ENCODE measurements around the gene PRR16.
"Not testable (repeated sequence)": the region's sequence is repeated elsewhere in the genome, so short reads cannot be mapped to it uniquely, and the experiment has no call there.

Gene PRR16

DNA sequence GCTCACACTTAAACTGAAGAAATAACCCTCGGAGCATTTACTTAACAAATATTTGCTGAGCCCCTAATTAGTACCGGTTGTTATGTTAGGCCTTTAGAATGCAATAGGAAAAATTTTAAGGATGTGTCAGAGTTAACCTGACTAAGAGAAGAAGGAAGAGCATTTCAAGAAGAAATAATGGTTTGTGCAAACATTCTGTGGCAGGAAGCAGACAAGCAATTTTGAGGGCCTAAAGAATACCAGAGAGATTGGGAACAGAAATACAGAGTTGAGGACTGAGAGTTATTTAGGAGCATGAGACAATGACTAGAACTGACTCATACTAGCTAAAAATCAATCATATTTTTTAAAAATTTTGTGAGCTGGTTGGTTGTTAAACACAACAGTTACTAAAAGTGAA is 218.8 kb downstream of the PRR16 start:
- FAIRE-seq = no peak

DNA sequence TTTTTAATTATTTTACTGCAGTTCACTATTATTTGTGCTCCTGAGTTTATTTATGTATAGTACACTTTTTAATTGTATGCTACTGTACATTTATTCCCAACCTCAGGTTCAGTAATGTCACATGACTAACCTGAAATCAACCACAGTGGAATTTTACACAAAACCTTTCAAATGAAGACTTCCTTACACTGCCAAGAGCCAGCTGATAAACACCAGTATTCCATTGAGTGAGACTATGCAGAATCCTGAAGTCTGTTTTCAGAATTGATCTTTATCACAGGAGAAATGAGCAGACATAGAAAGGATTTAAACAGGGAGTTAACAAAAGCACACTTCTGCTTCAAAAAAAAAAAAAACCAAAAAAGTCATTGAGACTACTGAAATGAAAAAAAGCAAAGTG is 219.5 kb downstream of the PRR16 start:
- no peak for FAIRE-seq

DNA sequence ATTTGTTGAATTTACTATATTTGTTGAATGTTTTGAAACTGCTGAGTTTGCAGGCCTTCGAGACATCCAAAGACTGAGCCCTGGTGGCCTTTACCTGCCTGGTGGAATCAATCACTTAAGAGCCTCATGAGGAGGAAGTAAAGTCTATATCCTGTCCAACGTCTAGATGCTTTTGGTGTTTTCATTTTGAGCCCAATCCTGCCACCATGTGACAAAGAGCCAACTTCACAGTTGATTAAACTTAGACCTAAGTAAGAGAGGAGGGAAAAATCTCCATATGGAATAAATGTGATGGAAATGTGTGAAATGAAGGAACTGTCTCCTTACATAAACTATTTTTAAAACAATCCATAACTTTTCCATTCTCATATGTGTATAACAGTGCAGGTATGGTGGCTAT is 220.1 kb downstream of the PRR16 start:
- no peak for FAIRE-seq

DNA sequence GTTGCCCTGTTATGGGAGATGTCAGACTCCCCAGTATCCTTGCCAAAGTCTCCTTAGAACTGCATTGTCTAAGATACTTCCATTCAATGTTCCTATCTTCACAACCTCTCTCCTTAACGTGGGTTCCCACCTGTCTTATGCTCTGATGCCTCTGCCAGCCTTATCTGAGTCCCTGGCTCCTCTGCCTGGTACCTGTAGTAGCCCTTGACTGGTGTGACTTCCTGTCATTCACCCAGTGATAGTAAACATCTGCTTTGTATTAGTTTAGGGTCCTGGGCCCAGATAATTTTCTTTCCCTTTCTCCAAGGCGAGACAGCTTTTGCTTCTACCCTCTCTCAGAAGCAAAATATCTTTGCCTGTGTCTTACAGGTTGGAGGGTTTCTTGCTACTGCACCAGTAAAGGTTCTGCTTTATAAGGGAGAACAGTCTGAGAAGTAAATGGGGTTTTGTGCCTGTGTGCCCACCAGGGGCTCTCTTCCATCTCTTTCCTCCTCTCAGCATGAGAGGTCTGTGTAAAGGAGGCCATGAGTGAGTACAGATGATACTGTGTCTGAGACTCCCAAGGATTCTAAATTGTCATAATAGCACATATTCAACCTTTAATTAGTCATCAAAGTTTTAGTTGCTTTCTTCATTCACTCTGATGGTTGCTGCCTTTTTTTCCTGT is 220.8 kb downstream of the PRR16 start:
- FAIRE-seq = no peak

DNA sequence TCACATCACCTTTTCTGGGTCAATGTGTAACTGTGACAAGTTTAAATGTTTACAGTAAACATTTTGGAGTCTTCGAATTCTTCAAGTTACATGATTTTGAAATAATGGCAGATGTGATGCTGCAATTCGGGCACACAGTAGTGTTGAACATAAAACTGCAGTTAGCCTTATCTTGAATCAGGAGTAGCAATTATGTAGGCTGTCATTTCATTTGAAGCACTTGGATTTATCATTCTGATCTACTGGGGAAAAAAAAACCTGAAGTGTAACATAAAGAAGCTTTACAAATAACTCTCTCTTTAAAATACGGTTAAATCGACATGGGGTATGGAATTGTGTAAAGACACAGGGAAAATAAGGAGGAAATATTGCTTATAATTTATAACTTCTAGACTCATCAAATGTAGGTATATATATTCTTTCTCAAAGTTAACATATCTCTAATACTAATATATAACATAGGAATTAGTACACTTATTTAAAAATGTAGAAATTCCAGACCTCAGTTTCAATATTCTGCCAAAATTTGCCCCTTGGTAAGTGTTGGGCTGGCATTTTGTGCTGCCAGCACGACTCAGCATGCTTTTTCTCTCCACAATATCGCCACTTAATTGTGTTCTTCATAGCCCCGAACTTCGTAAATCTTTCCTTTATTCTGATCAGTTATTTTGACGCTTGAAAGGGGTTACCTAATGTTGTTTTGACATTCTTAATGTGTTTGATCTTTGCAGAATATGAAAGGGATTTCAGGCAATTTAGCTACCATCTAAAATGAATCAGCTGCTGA is 226.7 kb downstream of the PRR16 start:
- no peak for FAIRE-seq

DNA sequence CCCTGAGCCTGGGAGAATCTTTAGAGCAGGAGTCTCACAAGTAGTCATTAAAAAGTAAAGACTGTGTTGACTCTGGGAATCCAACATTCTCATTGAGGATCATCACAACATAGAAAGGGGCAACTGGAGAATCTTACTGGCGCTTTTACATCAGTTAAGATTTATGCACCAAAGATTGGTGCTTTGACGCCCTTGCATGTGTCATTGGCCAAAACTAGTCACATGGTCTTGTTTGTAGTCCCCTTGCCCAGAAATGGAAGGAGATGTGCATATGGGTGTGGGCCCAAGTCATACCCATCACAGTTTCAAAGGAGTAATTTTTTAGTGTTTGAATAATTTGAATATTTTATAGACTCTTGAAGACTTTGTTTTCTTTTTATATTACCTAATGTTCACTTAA is 228.2 kb downstream of the PRR16 start:
- no peak for FAIRE-seq

DNA sequence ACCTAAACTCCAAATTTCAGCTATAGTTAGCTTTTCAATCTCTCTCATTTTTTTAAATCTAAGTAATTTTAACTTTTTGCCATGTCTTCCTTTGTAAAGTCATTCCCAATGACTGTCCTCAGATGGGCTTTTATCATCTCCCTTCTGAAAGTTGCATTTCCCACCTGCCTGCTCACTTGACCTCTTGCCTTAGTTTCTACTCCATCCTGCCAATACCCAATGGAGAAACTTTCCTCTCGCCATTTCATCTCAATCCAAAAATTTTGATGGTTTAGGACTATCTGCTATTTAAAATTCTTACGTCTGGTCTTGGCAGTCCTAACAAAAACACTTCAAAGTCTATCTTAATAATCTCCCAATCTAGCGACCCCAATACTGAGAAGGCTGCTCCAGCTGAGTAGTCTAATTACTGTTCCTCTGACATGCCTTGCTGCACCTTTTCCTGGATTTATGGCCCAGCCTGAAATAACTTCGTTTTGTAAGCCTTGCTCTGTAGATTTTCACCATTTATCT is 231.3 kb downstream of the PRR16 start:
- no peak for FAIRE-seq

DNA sequence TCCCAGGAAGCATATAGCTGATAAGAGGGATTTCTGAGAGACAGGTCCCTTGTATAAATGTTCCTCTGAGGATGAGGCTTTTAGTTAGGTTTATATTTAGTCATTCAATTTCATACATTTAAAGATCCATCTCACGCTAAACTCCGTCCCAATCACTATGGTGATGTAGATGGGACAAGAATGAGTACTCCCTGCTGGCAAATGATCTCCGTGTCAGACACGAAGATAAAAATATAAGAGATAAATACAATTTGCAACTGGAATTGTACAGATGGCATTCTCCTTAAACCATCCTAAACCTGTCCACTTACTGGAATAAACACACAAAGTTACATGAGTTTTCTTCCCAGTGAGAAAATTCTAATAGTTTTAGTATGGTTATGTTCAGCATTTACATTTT is 233.0 kb downstream of the PRR16 start:
- no peak for FAIRE-seq

DNA sequence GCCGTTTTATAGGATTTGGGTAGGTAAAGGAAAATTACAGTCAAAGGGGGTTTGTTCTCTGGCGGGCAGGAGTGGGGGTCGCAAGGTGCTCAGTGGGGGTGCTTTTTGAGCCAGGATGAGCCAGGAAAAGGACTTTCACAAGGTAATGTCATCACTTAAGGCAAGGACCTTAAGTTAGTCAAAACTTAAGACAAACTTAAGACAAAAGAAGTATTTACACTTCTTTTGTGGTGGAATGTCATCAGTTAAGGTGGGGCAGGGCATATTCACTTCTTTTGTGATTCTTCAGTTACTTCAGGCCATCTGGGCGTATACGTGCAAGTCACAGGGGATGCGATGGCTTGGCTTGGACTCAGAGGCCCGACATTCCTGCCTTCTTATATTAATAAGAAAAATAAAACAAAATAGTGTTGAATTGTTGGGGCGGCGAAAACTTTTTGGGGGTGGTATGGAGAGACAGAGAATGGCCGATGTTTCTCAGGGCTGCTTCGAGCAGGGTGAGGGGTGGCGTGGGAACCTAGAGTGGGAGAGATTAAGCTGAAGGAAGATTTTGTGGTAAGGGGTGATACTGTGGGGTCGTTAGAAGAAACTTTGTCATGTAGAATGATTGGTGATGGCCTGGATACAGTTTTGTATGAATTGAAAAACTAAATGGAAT is 233.7 kb downstream of the PRR16 start:
- not testable (repeated sequence) for FAIRE-seq

DNA sequence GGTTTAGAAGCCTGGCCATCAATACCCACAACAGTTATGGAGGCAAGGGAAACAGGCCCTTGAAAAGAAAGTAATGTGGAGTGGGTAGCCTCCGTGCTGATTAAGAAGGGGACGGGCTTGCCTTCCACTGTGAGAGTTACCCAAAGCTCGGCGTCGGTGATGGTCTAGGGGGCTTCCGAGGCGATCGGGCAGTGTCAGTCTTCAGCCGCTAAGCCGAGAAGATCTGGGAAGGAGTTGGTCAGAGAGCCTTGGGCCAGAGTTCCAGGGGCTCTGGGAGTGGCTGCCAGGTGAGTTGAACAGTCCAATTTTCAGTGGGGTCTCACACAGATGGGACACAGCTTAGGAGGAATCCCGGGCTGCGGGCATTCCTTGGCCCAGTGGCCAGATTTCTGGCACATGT is 236.6 kb downstream of the PRR16 start:
- FAIRE-seq = not testable (repeated sequence)

DNA sequence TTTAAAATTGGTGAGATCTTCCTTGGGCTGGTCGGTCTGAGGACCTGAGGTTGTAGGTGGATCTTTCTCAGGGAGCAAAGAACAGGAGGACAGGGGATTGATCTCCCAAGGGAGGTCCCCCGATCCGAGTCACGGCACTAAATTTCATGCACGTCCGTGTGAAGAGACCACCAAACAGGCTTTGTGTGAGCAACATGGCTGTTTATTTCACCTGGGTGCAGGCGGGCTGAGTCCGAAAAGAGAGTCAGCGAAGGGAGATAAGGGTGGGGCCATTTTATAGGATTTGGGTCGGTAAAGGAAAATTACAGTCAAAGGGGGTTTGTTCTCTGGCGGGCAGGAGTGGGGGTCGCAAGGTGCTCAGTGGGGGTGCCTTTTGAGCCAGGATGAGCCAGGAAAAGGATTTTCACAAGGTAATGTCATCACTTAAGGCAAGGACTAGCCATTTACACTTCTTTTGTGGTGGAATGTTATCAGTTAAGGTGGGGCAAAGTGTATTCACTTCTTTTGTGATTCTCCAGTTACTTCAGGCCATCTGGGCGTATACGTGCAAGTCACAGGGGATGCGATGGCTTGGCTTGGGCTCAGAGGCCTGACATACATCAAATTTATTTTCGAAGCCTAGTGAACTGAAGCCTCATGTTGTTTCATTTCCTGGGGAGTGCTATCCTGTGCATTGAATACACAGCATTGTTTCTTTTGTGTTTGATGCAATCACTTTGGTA is 238.9 kb downstream of the PRR16 start:
- FAIRE-seq = not testable (repeated sequence)

DNA sequence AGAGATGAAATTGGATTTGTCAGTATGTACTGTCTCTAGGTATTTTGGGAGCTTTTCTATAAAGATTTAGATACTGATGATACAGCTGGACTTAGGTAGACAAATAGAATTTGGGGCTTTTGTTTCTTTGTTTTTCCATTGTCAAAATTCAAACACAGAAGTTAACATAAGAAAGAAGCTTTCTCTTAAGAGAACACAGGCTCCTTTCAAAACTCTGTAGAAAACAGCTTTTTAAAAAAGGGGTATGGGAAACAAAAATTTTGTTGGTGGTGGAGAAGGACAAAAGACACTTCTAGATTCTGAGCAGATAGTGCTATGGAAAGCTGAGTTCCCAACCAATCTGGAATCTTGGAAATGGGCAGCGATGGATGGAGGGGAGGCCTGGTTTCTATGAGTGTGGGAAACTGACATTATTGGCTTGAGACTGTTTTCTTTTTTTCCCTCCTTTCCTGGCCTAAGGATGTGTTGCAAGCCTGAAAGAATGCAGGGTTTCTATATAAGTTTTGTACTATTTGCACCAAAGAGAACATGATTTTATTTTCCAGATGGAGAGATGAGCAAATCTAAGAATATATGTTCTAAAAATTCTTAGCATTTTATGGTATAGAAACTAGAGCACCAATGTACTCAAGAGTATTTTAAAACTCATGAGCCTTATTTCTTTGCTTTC is 240.0 kb downstream of the PRR16 start:
- no peak for FAIRE-seq

DNA sequence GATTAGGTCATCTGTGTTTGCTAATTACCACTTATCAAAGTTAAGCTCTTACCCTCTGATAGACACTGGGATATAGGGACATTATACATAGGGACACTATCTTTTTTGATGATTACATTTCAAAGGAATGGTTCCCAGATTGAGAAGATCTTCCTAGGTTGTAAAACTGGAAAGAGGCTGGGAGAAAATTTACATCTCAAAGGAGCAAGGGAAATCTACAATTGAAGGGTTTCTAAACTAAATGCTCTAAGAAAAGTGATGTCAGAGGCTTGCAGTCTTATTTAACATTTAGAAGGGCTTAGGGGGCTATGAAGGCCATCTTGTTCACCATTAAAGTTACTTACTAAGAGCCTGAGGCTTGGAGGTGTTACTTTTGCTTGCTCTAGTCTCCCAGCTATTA is 242.8 kb downstream of the PRR16 start:
- no peak for FAIRE-seq

DNA sequence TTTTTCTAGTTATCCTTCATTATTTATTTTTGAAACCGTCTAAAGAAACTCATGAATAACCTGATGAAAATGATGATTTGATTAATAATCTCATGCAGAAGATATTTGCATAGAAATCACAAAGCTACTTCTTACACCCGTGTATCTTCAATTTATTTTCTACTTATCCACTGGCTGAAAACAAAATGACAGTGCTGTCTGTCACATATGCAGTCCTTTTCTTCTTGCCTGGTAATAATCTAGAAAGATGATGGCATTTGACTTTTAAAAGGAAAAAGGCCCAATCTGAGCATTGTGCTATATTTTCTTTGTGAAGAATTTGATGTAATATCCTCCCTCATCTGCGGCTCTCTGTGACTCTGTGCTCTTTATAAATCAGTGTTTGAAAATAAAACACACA is 253.3 kb downstream of the PRR16 start:
- FAIRE-seq = no peak

DNA sequence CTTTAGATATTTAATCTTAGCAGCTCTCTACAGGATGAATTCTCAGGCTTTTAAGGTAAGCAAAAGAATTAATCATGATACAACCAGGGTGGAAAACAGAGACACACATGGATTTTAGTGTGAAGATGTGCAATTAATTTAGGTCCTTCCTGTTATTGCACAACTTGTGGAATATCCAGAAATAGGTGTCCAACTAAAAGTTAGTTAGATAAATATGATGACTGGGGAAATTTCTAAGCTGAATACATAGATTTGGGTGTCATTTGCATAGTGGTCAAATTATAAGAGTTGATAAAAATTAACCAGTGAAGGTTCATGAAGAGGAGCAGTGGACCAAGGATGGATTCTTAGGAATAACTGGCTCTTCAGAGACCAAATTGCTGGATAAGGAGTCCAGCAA is 266.1 kb downstream of the PRR16 start:
- FAIRE-seq = no peak

DNA sequence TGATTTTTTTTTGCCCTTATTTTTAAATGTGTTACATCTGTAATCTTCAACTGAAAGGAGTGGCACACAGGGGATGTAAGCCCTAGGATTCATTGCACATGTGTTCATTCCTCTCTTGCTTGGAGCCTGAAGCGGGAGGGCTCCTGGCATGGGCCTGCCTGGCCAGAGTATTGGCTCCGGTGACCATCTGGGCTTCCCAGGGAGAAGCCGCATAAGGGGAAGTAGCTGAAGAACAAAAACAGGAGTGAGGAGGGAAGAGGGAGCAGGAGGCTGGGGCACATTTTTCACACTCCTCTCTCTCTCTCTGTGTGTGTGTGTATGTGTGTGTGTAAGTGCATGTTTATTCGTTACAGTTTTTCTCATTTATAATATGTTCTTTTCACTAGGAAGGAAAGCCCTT is 269.9 kb downstream of the PRR16 start:
- no peak for FAIRE-seq

DNA sequence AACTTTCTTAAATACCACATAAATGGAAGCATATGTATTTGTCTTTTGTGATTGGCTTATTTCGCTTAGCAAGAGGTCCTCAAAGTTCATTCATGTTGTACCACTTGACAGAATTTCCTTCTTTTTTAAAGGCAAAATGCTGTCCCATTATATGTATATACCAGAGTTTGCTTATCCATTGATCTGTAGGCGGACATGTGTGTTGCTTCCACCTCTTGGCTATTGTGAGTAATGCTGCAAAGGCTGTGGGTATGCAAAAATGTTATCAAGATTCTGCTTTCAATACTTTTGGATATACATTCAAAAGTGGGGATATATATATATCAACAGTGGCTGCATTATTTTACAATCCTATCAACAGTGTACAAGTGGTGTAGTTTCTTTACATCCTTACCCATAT is 271.0 kb downstream of the PRR16 start:
- no peak for FAIRE-seq

Measured in A204.1 (cell line).